ENCODE data around the gene CNTNAP2.

GRCh38 chr7:146370171-146370570 lies 253.6 kb downstream of the CNTNAP2 start:
- TF ChIP-seq SP7 (tag by site-specific recombination; IDR thresholded peaks at IDR 0.05) (no peak), CTCF (tag by site-specific recombination; IDR thresholded peaks at IDR 0.05) (no peak)
